Choroid plexus epithelial cell (primary cell): Measurements from ENCODE around the gene CDH4.

ENCODE experiments used
- DNase-seq: peaks from one replicate; pipeline ENCODE4 v3.0.0-alpha.2; 2010; ENCODE audit warnings: low read depth
- H3K4me3 ChIP-seq: 2 replicates; pipeline ENCODE4 v1.5.1; 2011; ENCODE audit warnings: low read depth, mild to moderate bottlenecking, control low read depth, low read length, moderate library complexity
- CTCF ChIP-seq: conservative IDR thresholded peaks from 2 replicates; pipeline ENCODE4 v1.5.1; 2011; ENCODE audit warnings: low read depth, mild to moderate bottlenecking, control low read depth, inconsistent platforms, low read length, moderate library complexity

CDH4 gene

DNA sequence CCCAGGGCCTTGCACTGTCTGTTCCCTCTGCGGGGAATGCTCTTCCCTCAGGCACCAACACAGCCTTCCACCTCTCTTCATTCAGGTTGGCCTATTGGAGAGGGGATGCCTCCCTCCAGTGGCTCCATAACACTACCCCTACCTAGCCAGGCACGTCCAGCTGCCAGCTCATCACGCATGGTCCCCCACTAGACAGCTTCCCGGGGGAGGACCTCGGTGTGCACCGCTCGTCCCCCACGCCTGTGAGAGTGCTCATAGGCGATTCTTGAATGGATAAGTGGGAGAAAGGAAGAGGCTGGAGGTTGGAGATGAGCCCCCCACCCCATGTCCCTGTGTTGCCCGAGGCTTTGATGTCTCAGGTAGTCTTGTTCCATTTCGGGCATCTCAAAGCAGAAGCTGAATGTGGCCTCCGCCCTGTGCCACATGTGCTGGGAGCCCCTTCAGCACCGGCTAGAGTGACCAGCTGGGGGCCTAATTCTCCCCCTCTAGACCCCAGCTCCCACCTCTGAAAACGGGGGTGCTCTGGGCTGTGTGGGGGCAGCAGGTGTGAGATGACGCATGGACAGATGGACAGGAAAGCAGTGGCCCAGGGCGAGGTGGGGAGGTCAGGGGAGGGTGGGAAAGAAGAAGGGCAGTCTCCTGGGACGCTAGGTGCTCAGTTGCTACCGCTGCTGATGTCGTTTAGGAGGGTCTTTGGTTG lies 480.6 kb downstream of the CDH4 start:
- no peak for DNase-seq
- no peak overlapping the region for H3K4me3 ChIP-seq
- TF ChIP-seq CTCF: no peak

- no peak overlapping the region for H3K4me3 ChIP-seq
- DNase-seq: no peak
- no peak for TF ChIP-seq CTCF
Observed at GRCh38 chr20:61733216-61733615, 481.2 kb downstream of the CDH4 start.

DNA sequence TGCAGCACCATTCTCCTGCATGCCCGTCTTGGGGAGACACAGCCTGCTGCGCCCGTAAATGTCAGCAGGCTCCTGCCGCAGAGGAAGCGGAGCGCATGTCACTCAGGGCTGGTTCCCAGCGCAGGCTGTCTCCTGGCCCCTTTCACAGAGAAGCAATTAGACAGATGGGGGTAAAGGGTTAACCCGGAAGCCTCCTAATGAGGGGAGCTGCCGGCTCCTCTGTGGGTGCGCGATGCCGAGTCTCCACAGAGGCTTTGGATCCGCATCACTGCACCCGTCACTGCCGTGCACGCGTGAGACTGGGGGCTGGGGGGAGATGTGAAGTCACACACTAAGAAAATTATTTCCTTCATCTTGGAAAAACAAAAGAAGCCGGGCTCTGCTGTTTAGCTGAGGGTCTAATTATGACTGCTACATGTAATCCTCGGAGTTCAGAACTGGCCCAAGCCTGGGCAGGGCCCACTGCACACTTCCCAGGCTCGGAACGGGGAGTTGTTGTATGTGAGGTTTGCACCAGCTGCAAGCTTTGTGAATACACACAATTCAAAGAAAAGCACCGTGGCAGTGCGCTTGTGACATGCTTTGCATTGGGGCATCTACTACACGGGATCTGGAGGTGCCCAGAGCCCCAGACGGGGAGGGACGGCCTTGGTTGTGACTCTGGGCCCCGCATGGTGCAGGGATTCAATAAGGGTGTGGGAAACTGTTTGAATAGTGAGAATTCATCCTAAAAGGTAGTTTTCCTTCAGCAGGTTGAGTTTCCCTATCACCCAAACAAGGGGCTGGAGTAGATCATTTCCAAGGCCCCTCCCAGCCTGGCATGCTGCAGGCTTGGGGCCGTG lies 482.1 kb downstream of the CDH4 start:
- TF ChIP-seq CTCF: no peak
- no peak for DNase-seq
- no peak overlapping the region for H3K4me3 ChIP-seq

DNA sequence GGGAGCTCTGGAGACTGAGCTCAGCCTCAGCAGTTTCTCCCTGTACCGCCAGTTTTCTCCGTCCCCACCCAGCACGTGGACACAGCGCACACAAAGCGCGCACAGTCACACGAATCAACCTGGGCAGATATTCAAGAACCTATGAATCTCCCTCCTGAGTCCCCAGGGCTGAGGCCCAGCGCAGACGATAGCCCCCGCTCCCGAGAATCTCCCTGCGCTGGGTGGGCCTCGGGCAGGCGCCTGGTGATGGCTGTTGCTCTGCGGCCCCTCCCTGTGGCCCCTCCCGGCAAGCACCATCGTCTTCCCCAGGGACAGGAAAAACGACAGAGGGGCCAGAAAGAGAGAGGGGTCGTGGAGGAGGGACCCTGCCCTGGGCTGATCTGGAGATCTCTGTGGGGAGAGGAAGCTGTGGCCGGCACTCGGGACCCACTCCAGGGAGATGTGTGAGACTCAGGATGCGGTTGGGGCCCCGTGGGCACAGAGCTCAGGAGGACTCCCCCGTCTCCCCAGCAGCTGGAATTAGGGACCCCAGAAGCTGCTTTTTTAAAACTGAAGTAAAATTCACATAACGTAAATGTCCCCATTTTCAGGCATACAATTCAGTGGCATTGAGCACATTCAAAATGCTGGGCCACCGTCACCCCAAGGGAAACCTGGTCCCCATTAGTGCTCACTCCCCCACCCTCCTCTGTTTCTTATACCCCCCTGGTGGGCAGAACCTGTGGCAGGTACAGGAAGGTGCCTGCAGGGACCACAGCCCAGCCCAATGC lies 482.9 kb downstream of the CDH4 start:
- no peak overlapping the region for H3K4me3 ChIP-seq
- DNase-seq: no peak
- TF ChIP-seq CTCF: no peak

DNA sequence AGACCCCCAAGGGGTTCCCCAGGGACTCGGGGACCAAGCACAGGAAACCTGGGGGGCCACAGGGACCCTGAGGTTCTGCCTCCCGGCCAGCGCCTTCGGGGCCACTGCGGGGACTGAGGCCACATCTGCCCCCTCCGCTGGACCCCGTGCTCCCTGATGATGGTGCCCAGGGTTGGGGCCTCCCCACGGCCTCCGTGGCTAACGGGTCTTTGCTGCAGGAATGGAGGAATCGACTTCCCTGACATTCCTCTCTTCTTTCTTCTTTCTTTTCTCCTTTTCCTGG lies 483.4 kb downstream of the CDH4 start:
- TF ChIP-seq CTCF: no peak
- no peak overlapping the region for H3K4me3 ChIP-seq
- DNase-seq: no peak

DNA sequence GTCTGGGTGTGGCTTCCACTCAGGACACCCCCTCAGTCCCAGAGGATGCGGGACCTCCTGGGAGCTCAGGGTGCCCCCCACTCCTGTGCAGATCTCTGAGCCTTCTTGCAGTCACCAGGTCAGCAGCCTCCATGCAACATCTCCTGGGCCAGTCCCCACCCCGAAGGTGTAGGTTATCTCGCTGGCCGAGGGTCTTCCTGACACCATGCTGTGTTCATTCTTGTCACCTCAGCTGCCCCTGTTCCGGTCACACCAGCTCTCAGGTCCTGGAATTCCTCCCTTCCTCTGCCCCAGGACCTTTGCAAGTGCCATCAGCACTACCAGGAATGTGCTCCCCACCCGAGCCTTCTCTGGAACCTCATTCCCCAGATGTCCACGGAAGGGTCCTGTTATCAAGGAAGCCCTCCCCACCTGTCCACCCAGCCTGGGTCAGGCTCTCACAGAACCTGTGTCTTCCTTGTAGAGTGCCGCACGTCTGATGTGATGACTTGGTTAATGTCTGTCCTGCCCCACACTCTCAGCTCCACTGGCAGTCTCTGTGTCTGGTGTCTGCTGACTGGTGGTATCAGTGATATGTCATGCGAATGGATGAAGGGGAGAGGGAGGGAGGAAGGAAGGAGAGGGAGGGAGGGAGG lies 484.1 kb downstream of the CDH4 start:
- no peak for DNase-seq
- H3K4me3 ChIP-seq: no peak overlapping the region
- no peak for TF ChIP-seq CTCF
